ENCODE results near the gene NCKIPSD.
"Not testable (repeated sequence)": the region's sequence is repeated elsewhere in the genome, so short reads cannot be mapped to it uniquely, and the experiment has no call there.

Gene NCKIPSD

DNA sequence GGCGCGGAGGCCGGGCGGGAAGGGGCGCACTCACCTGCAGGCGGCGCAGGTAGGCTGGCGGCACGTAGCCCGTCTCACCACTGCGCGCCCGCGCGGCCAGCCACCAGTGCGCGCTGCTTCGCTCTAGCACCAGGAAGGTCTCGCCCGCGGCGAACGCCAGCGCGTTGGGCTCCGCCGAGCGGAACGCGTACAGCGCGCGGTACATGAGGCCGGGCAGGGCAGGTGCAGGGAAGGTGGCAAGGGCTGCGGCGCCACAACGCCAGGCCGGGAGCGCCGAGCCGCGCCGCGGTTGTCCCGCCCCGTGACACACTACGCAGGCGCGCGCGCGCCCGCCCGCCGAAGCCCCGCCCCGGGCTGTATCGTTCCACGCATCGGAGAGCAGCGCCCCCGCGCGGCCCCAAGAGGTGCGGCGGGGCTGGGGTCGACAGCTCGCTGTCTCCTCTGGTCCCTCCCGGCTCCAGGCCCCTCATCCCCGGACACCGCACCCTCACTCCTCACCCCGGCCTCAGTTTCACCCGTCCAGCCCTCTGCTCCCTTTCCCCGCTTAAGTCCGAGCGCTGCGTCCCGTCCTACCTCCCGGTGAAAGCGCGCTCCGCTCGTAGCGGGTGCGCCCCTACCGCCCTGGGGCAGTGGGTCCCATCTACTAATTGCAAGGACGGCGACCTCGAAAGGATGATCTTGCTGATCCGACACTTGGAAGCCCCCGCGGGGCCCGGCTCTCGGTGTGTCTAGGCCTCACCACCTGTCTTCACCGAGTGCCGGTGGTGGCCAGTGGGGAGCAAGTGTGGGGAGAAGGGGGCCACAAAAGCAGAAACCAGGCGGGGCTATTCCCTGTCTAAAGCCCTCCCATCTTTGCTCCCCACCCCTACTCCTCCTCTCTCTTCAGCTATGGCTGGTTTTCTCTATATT, at the start of gene NCKIPSD:
Gene NCKIPSD, minus strand, starts transcription at position 313 of the 909 bp plus-strand sequence. Its CDS starts 108 bp downstream, at position 205.
- peak; percentile 97 for DNase-seq

DNA sequence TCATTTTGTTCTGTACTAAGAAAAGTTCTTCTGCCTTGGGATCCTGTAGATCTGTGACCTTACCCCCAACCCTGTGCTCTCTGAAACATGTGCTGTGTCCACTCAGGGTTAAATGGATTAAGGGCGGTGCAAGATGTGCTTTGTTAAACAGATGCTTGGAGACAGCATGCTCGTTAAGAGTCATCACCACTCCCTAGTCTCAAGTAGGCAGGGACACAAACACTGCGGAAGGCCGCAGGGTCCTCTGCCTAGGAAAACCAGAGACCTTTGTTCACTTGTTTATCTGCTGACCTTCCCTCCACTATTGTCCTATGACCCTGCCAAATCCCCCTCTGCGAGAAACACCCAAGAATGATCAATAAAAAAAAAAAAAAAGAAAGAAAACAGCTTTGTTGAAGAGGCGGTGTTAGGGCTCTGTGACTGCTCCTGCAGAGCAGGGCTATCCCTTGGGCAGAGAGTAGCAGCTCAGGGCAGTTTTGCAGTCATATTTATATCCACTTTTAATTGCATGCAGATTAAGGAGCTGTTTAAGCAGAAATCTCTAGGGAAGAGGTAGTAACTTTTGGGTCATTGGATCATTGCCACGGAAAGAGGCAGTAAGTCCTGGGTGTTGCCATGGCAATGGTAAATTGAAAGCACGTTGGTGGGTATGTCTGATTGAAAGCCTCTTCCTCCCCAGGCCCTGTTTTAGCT, 49.5 kb upstream of the NCKIPSD start:
- not testable (repeated sequence) for DNase-seq

DNA sequence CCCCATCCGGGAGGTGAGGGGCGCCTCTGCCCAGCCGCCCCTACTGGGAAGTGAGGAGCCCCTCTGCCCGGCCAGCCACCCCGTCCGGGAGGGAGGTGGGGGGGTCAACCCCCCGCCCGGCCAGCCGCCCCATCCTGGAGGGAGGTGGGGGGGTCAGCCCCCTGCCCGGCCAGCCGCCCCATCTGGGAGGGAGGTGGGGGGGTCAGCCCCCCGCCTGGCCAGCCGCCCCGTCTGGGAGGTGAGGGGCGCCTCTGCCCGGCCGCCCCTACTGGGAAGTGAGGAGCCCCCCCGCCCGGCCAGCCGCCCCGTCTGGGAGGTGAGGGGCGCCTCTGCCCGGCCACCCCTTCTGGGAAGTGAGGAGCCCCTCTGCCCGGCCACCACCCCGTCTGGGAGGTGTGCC, 48.8 kb upstream of the NCKIPSD start:
- DNase-seq = not testable (repeated sequence)

DNA sequence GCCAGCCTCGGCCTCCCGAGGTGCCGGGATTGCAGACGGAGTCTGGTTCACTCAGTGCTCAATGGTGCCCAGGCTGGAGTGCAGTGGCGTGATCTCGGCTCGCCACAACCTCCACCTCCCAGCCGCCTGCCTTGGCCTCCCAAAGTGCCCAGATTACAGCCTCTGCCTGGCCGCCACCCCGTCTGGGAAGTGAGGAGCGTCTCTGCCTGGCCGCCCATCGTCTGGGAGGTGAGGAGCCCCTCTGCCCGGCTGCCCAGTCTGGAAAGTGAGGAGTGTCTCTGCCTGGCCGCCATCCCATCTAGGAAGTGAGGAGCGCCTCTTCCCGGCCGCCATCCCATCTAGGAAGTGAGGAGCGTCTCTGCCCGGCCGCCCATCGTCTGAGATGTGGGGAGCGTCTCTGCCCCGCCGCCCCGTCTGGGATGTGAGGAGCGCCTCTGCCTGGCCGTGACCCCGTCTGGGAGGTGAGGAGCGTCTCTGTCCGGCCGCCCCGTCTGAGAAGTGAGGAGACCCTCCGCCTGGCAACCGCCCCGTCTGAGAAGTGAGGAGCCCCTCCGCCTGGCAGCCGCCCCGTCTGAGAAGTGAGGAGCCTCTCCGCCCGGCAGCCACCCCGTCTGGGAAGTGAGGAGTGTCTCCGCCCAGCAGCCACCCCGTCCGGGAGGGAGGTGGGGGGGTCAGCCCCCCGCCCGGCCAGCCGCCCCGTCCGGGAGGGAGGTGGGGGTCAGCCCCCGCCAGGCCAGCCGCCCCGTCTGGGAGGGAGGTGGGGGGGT, 48.2 kb upstream of the NCKIPSD start:
- not testable (repeated sequence) for DNase-seq

DNA sequence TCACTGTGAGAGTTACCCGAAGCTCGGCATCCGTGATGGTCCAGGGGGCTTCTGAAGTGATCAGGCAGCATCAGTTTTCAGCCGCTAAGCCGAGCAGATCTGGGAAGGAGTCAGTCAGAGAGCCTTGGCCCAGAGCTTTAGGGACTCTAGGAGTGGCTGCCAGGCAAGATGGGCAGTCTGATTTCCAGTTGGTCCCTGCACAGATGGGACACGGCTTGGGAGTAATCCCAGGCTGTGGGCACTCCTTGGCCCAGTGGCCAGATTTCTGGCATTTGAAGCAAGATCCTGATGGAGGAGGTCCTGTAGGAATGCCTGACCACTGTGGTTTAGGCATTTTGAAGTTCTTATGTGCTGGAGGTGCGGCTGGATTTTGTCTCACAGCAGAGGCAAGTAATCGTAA, 41.8 kb upstream of the NCKIPSD start:
- DNase-seq = no peak

GRCh38 chr3:48725185-48725855, 39.6 kb upstream of the NCKIPSD start:
- not testable (repeated sequence) for DNase-seq

GRCh38 chr3:48723725-48724124, 38.0 kb upstream of the NCKIPSD start:
- no peak for DNase-seq

DNA sequence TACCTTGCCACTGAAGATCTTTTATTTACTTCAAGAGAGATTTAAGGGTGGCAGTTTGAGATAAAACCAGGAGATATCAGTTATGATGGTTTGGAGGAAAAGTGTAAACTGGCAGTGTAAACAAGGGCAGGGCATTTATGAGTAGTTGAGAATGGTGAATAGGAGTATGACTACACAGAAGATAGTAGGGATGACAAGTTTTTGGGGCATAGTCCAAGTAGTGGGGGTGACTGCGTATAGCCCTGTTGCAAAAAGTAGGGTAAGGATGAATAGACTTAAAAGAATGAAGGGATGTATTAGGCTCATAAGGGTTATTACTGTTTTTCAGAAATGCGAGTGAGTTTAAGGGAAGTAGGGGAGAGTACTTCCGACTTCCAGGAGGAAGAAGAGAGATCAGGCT, 37.6 kb upstream of the NCKIPSD start:
- DNase-seq = not testable (repeated sequence)

GRCh38 chr3:48716982-48717746, 31.4 kb upstream of the NCKIPSD start, which contains the start of gene IP6K2:
TSS of gene IP6K2 (minus strand) at chr3:48717221. CDS start at chr3:48695291, 21,930 bp downstream.
- DNase-seq = peak; percentile 100

DNA sequence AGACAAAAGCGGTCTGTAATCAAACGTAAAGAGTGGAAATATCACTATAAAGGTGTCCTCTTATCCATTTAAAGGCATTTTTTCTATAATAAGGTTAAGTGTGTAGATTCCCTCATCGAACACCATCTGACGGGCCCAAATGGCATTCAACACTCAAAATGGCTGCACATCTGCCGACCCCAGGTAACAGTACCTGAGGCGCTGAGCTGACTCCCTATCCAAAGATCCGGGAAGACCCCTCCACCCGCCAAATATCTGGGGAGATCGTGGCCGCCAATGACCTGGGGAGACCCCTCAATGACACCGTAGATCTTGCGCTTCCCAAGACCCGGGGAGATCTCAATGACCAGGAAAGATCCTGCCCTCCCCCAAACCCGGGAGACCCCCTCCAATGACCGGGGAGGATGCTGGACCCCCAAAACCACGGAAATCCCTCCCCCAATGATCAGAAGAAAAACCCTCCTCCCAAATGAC, 30.8 kb upstream of the NCKIPSD start:
- DNase-seq = peak; percentile 72

DNA sequence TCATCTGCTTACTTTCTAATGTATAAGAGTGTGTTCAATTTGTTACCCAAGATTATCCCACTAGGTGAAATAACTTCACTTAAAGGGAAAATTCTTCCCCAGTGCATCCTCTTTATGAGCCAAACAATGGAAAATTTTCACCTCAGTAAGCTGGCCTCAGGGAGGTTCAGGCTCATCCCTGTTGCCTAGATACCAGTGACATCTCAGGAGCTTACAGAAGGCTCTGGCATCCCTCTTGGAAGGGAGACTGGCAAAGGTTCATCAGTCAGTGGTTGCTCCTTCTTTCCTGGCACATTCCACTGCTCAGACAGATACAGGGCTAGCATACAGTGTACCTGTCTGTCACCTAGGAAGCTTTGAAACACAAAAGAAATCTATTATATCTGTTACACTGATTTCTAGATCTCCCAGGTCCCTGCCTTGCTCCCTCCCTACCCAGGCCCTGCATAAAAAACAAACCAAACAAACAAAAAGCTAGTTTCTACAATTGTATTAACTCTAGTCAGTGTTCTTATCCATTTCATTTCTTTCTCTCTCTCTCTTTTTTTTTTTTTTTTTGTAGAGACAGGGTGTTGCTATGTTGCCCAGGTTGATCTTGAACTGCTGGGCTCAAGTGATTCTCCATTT, 29.6 kb upstream of the NCKIPSD start:
- no peak for DNase-seq

GRCh38 chr3:48711727-48712126, 26.0 kb upstream of the NCKIPSD start:
- no peak for DNase-seq

GRCh38 chr3:48709051-48709461, 23.3 kb upstream of the NCKIPSD start:
- DNase-seq = no peak

DNA sequence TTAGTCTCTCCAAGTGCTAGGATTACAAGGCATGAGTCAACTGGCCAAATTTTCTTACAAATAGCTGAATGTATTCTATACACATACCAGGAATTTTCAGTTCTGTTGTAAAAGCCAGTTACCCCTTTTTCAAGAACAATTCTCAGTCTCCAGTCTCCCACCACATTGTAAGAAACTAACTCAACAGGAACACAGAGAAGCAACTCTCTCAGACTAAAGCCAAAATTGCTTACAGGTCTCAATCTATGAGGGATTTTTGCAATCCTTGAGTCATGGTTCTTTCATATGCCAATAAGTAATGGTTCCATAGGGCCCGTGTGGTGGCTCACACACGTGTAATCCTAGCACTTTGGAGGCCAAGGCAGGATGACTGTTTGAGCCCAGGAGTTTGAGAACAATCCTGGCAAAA, 22.8 kb upstream of the NCKIPSD start:
- no peak for DNase-seq

DNA sequence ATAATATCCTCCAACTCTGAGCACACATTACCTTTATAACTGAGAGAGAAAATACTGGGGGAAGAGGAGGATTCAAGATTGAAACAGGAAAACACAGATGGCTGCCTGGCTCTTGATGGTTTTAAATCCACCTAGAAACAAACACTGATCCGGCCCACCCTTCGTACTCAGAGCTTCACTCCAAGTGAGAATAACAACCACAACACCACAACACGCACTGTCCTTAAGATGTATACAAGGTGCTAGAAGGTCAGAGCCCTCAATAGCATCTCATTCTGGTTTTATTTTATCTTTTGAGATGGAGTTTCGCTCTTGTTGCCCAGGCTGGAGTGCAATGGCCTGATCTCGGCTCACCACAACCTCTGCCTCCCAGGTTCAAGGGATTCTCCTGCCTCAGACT, 21.4 kb upstream of the NCKIPSD start:
- DNase-seq = no peak

DNA sequence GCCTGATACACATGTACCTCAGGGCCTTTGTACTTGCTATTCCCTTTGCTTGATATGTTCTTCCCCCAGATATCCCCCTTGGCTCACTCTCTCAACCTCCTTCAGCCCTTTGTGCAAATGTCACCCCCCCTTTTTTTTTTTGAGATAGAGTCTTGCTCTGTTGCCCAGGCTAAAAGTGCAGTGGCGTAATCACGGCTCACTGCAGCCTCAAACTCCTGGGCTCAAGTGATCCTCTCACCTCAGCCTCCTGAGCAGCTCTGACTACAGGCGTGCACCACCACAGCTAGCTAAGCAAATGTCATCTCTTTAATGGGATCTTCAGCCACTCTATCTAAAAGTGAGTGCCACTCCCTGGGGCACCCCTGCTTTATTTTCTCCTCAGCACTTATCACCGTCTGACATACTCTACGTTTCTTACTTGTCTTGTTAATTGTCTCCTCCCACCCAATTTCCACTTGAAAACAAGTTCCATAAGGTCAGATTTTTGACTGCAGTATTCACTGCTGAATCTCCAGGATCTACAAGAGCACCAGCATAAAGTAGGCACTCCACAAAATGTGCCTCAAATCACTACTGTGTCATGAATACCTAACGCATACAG, 16.7 kb upstream of the NCKIPSD start:
- DNase-seq = no peak

- DNase-seq = no peak
Observed at GRCh38 chr3:48700731-48701405, 15.2 kb upstream of the NCKIPSD start.

DNA sequence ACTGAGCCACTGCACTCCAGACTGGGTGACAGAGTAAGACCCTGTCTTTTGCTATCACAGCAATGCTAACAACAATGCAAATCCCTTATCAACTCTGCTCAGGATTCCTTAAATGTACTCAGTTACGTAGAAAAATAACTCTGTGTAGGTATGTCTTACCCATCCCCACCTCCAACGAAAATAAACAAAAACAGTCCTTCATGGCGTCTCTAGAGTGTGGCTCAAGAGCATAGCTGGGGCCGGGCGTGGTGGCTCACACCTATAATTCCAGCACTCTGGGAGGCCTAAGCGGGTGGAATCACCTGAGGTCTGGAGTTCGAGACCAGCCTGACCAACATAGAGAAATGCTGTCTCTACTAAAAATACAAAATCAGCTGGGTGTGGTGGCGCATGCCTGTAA, 13.2 kb upstream of the NCKIPSD start:
- DNase-seq = no peak

- DNase-seq = no peak
Observed at GRCh38 chr3:48697952-48698351, 12.2 kb upstream of the NCKIPSD start.

- no peak for DNase-seq
Observed at GRCh38 chr3:48696601-48697000, 10.9 kb upstream of the NCKIPSD start.

Measured in activated effector memory CD4-positive, alpha-beta T cell treated with anti-CD3 and anti-CD28 coated beads, Interleukin-2, amount 50 U/mL, for 16 hours (primary cell).